GM23338 (cell line): ENCODE results near the gene NCSTN. TPM values are rescaled to one million over a fixed set of nuclear protein-coding genes. Genes with fewer than 3 reads are reported as not detected.
A peak's percentile ranks its signal among the peaks of the same experiment; 100 is the strongest.

Experiments
- ATAC-seq: fragments of 200-7000 bp; cut with Tn5 transposase; 3 replicates; pipeline ENCODE4 v1.9.1; 2020
- DNase-seq: peaks from one replicate; pipeline ENCODE4 v3.0.0-alpha.2; 2015; ENCODE audit warnings: low spot score
- H2AFZ ChIP-seq: fragments of 200-600 bp; sonication (generic); 2 replicates; pipeline ENCODE4 v1.8.0; 2016; ENCODE audit warnings: antibody characterized with exemption, mild to moderate bottlenecking, moderate library complexity
- H3F3A ChIP-seq: fragments of 200-600 bp; sonication (generic); replicated peaks from 2 replicates; pipeline ENCODE4 v1.8.0; 2017; ENCODE audit warnings: antibody characterized with exemption, mixed run types, low read depth
- H3K27ac ChIP-seq: fragments of 200-600 bp; sonication (generic); 2 replicates; pipeline ENCODE4 v1.6.1; 2016; ENCODE audit warnings: low read depth
- H3K27me3 ChIP-seq: fragments of 200-600 bp; sonication (generic); 2 replicates; pipeline ENCODE4 v1.8.0; 2016; ENCODE audit warnings: mild to moderate bottlenecking, mixed run types, moderate library complexity; ENCODE audit not compliant: insufficient read depth
- H3K36me3 ChIP-seq: fragments of 200-600 bp; sonication (generic); 2 replicates; pipeline ENCODE4 v1.8.0; 2016; ENCODE audit warnings: mild to moderate bottlenecking; ENCODE audit not compliant: insufficient read depth
- H3K4me1 ChIP-seq: fragments of 200-600 bp; sonication (generic); 2 replicates; pipeline ENCODE4 v1.8.0; 2016; ENCODE audit warnings: mild to moderate bottlenecking, moderate library complexity; ENCODE audit not compliant: insufficient read depth
- H3K4me2 ChIP-seq: fragments of 200-600 bp; sonication (generic); 2 replicates; pipeline ENCODE4 v1.7.1; 2017; ENCODE audit warnings: mixed run types
- H3K4me3 ChIP-seq: fragments of 200-600 bp; sonication (generic); 2 replicates; pipeline ENCODE4 v1.6.1; 2016; ENCODE audit warnings: mixed run types
- H3K79me2 ChIP-seq: fragments of 200-600 bp; sonication (generic); replicated peaks from 2 replicates; pipeline ENCODE4 v1.8.0; 2017; ENCODE audit warnings: mild to moderate bottlenecking; ENCODE audit not compliant: insufficient read depth
- H3K9me2 ChIP-seq: fragments of 200-600 bp; sonication (generic); 2 replicates; pipeline ENCODE4 v1.8.0; 2017; ENCODE audit not compliant: insufficient read depth
- H4K20me1 ChIP-seq: fragments of 200-600 bp; sonication (generic); replicated peaks from 2 replicates; pipeline ENCODE4 v1.8.0; 2017; ENCODE audit warnings: mild to moderate bottlenecking; ENCODE audit not compliant: insufficient read depth
- H3K27ac Mint-ChIP-seq: 2 replicates; pipeline ENCODE4 v1.8.0; 2020; ENCODE audit warnings: inconsistent platforms, mild to moderate bottlenecking, moderate library complexity, mixed read lengths
- H3K27me3 Mint-ChIP-seq: 3 replicates; pipeline ENCODE4 v1.8.0; 2022; ENCODE audit warnings: low read depth, mild to moderate bottlenecking, moderate library complexity, mixed read lengths, inconsistent platforms; ENCODE audit not compliant: insufficient read depth, poor library complexity
- H3K36me3 Mint-ChIP-seq: 3 replicates; pipeline ENCODE4 v1.8.0; 2021; ENCODE audit warnings: low read depth, mild to moderate bottlenecking, inconsistent platforms, moderate library complexity, mixed read lengths
- H3K4me1 Mint-ChIP-seq: 3 replicates; pipeline ENCODE4 v1.8.0; 2020; ENCODE audit warnings: mild to moderate bottlenecking, inconsistent platforms, mixed read lengths
- H3K4me3 Mint-ChIP-seq: 3 replicates; pipeline ENCODE4 v1.8.0; 2021; ENCODE audit warnings: moderate library complexity, mild to moderate bottlenecking, inconsistent platforms, mixed read lengths
- H3K9me3 Mint-ChIP-seq: 3 replicates; pipeline ENCODE4 v1.8.0; 2020; ENCODE audit warnings: moderate library complexity, mild to moderate bottlenecking, inconsistent platforms, mixed read lengths
- CREB1 ChIP-seq: fragments of 250-450 bp; sonication (Bioruptor Pico); IDR thresholded peaks from 2 replicates; pipeline ENCODE4 v1.5.0; 2020; ENCODE audit warnings: low read depth, mild to moderate bottlenecking, moderate library complexity
- EZH2 ChIP-seq: fragments of 200-600 bp; sonication (generic); IDR thresholded peaks from one replicate; pipeline ENCODE4 v1.8.0; 2017; ENCODE audit warnings: antibody characterized with exemption, mild to moderate bottlenecking, low read depth; ENCODE audit not compliant: unreplicated experiment
- EZH2phosphoT487 ChIP-seq: fragments of 200-600 bp; sonication (generic); IDR thresholded peaks from one replicate; pipeline ENCODE4 v1.8.1; 2018; ENCODE audit warnings: antibody characterized with exemption; ENCODE audit not compliant: unreplicated experiment
- JUNB ChIP-seq: IDR thresholded peaks from one replicate; pipeline ENCODE4 v1.6.1; 2016; ENCODE audit warnings: antibody characterized with exemption; ENCODE audit not compliant: unreplicated experiment
- NANOG ChIP-seq: IDR thresholded peaks from 2 replicates; pipeline ENCODE4 v1.6.1; 2016; ENCODE audit warnings: antibody characterized with exemption, borderline replicate concordance
- ZNF114 ChIP-seq: fragments of 250-450 bp; sonication (Bioruptor Pico); IDR thresholded peaks from 2 replicates; pipeline ENCODE4 v1.5.0; 2020; ENCODE audit warnings: mild to moderate bottlenecking, moderate library complexity
- ZNF331 ChIP-seq: fragments of 250-450 bp; sonication (Bioruptor Pico); IDR thresholded peaks from 2 replicates; pipeline ENCODE4 v1.5.0; 2020; ENCODE audit warnings: low read depth, mild to moderate bottlenecking, moderate library complexity
- polyA plus RNA-seq: library from polyadenylated mRNA; unstranded; fragments of >200 nt; fragmentation: Nextera tagmentation; extraction: Ambion mirVana; gene quantifications from 2 replicates; pipeline ENCODE4 v1.2.1, GENCODE V29; 2016
- total RNA-seq: library from RNA; depleted of rRNA; stranded (reverse); fragments of >200 nt; shearing (Covaris generic); gene quantifications from 2 replicates; pipeline ENCODE4 v1.2.3, GENCODE V29; 2014
- TF ChIP-seq, protein P1 (sequence below): IDR thresholded peaks from 2 replicates; pipeline ENCODE4 v1.6.1; 2016; ENCODE audit warnings: antibody characterized with exemption
- TF ChIP-seq, protein P2 (sequence below): IDR thresholded peaks from one replicate; pipeline ENCODE4 v1.6.1; 2018; ENCODE audit warnings: antibody characterized with exemption; ENCODE audit not compliant: unreplicated experiment
- TF ChIP-seq, protein P3 (sequence below), 2 experiments: fragments of 200-600 bp in 1 of 2; sonication (generic) in 1 of 2; conservative IDR thresholded peaks; 2 replicates each; pipeline versions ENCODE4 v1.5.1 to v1.6.1; 2016 to 2017; ENCODE audit warnings: antibody characterized with exemption in 2 of 2, low read depth in 2 of 2, mild to moderate bottlenecking in 2 of 2, moderate library complexity in 1 of 2

Gene NCSTN
- total and polyA plus RNA-seq, 2 experiments from 2014 or later = 36.0 to 45.9 TPM

DNA sequence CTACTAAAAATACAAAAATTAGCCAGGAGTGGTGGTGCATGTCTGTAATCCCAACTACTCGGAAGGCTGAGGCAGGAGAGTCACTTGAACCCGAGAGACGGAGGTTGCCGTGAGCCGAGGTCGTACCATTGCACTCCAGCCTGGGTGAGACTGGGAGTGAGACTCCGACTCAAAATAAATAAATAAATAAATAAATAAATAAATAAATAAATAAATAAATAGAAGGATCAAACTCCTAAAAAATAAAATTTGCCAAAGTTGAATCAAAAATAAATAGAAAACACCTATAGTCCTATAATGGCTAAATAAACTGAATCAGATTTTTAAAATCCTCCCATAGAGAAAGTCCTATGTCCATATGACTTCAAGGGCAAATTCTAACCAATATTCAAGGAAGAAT is 43.0 kb upstream of the NCSTN start:
- no peaks in the 10 kb centered on the region for H3K4me1 Mint-ChIP-seq
- no peak overlapping the region for H3K4me3 Mint-ChIP-seq
- no peak overlapping the region for H2AFZ ChIP-seq
- no peaks in the 10 kb centered on the region for H3K27me3 Mint-ChIP-seq
- ATAC-seq (no peak), DNase-seq (no peak)
- no peaks in the 10 kb centered on the region for H3K9me3 Mint-ChIP-seq
- H3K9me2 ChIP-seq = no peaks in the 10 kb centered on the region
- peaks cover 61% of the 10 kb centered on the region for H3K36me3 Mint-ChIP-seq
- H3K4me2 ChIP-seq = no peak overlapping the region
- no peaks in the 10 kb centered on the region for H3K79me2 ChIP-seq
- no peak overlapping the region for H3K4me3 ChIP-seq
- peaks cover 50% of the 10 kb centered on the region for H3K36me3 ChIP-seq
- H4K20me1 ChIP-seq = peaks cover 4% of the 10 kb centered on the region
- H3K27ac ChIP-seq = no peak overlapping the region
- H3F3A ChIP-seq = no peaks in the 10 kb centered on the region
- no peaks in the 10 kb centered on the region for H3K4me1 ChIP-seq
- TF ChIP-seq JUNB = no peak
- no peak for TF ChIP-seq NANOG
- TF ChIP-seq ZNF331 (CRISPR knock-in tag) = no peak
- no peaks in the 10 kb centered on the region for H3K27me3 ChIP-seq
- no peak overlapping the region for H3K27ac Mint-ChIP-seq

DNA sequence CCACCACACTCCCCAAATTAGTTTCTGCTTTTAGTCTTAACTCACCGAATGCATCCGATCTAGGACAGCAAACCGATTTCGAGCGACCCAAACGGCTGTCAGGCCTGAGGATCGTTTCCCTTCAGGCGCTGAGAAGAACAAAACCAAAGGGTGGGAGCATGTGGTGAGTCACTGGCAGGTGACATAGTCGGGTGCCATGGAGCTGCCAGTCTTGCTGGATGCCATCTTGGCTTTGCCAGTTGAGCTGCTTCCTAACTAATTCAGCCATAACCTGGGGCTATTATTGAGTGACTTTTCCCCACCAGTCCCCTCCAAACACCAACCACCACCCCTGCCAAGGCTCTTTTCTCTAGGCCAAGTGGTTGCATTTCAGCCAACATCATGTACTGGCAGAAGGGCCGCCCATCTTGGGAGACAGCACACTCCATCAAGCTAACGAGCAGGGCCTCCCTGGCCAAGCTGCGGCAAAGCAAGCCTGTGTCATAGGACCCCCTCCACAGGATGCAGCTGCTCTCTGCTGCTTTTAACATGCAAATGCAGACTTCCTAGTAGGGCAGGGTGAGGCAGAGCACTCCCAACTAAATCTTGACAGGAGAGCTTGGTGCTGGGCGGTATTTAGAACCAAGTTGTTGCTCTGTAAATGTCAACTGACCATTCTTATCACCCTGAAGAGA is 35.9 kb upstream of the NCSTN start:
- Mint-ChIP-seq H3K27ac (peak overlapping the region; percentile 96), H3K36me3 (peaks cover 75% of the 10 kb centered on the region), H3K4me1 (peaks cover 37% of the 10 kb centered on the region), H3K27me3 (peaks cover 6% of the 10 kb centered on the region), H3K9me3 (no peaks in the 10 kb centered on the region), H3K4me3 (peak overlapping the region; percentile 51)
- Histone ChIP-seq H3F3A (no peaks in the 10 kb centered on the region; the same call in 1 of the 2 replicates), H3K4me3 (peak overlapping the region; percentile 16; the same call in 1 of the 2 replicates), H3K4me1 (peaks cover 30% of the 10 kb centered on the region), H3K9me2 (no peaks in the 10 kb centered on the region), H3K27me3 (no peaks in the 10 kb centered on the region), H3K36me3 (peaks cover 56% of the 10 kb centered on the region), H3K79me2 (no peaks in the 10 kb centered on the region), H4K20me1 (0 out of 2 replicates have a peak, but pooled peaks cover 8% of the 10 kb centered on the region), H3K4me2 (peak overlapping the region; percentile 19), H3K27ac (peak overlapping the region; percentile 76), H2AFZ (no peak overlapping the region)
- DNase-seq (peak; percentile 85), ATAC-seq (peak; percentile 100)
- no peak for TF ChIP-seq JUNB
- no peak for TF ChIP-seq ZNF114 (CRISPR knock-in tag)
- TF ChIP-seq NANOG = no peak
- TF ChIP-seq, protein P1, sequence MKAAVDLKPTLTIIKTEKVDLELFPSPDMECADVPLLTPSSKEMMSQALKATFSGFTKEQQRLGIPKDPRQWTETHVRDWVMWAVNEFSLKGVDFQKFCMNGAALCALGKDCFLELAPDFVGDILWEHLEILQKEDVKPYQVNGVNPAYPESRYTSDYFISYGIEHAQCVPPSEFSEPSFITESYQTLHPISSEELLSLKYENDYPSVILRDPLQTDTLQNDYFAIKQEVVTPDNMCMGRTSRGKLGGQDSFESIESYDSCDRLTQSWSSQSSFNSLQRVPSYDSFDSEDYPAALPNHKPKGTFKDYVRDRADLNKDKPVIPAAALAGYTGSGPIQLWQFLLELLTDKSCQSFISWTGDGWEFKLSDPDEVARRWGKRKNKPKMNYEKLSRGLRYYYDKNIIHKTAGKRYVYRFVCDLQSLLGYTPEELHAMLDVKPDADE = no peak
- no peak for TF ChIP-seq EZH2
- TF ChIP-seq, protein P2, sequence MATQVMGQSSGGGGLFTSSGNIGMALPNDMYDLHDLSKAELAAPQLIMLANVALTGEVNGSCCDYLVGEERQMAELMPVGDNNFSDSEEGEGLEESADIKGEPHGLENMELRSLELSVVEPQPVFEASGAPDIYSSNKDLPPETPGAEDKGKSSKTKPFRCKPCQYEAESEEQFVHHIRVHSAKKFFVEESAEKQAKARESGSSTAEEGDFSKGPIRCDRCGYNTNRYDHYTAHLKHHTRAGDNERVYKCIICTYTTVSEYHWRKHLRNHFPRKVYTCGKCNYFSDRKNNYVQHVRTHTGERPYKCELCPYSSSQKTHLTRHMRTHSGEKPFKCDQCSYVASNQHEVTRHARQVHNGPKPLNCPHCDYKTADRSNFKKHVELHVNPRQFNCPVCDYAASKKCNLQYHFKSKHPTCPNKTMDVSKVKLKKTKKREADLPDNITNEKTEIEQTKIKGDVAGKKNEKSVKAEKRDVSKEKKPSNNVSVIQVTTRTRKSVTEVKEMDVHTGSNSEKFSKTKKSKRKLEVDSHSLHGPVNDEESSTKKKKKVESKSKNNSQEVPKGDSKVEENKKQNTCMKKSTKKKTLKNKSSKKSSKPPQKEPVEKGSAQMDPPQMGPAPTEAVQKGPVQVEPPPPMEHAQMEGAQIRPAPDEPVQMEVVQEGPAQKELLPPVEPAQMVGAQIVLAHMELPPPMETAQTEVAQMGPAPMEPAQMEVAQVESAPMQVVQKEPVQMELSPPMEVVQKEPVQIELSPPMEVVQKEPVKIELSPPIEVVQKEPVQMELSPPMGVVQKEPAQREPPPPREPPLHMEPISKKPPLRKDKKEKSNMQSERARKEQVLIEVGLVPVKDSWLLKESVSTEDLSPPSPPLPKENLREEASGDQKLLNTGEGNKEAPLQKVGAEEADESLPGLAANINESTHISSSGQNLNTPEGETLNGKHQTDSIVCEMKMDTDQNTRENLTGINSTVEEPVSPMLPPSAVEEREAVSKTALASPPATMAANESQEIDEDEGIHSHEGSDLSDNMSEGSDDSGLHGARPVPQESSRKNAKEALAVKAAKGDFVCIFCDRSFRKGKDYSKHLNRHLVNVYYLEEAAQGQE = no peak
- no peak for TF ChIP-seq EZH2phosphoT487
- TF ChIP-seq CREB1 = no peak
- TF ChIP-seq, protein P3, sequence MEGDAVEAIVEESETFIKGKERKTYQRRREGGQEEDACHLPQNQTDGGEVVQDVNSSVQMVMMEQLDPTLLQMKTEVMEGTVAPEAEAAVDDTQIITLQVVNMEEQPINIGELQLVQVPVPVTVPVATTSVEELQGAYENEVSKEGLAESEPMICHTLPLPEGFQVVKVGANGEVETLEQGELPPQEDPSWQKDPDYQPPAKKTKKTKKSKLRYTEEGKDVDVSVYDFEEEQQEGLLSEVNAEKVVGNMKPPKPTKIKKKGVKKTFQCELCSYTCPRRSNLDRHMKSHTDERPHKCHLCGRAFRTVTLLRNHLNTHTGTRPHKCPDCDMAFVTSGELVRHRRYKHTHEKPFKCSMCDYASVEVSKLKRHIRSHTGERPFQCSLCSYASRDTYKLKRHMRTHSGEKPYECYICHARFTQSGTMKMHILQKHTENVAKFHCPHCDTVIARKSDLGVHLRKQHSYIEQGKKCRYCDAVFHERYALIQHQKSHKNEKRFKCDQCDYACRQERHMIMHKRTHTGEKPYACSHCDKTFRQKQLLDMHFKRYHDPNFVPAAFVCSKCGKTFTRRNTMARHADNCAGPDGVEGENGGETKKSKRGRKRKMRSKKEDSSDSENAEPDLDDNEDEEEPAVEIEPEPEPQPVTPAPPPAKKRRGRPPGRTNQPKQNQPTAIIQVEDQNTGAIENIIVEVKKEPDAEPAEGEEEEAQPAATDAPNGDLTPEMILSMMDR (conservative IDR thresholded peaks at IDR 0.05; ENCODE audit: low read depth in 2 of 2) = no peak
